ENCODE data around the gene COL12A1. TPM values are rescaled to one million over a fixed set of nuclear protein-coding genes. Genes with fewer than 3 reads are reported as not detected.

COL12A1 gene
- total RNA-seq, 2 experiments from 2014 or later, result not detected

- no TSS peak for BruUV-seq (replicated peaks)
- DNase-seq (ENCODE audit: low spot score), result no peak
- CTCF ChIA-PET (ENCODE audit: unreplicated experiment), result no interaction called here
Observed at GRCh38 chr6:75204959-75205775, 686 bp downstream of the COL12A1 start.

GRCh38 chr6:75204217-75204958 lies 1.5 kb downstream of the COL12A1 start:
- H3K79me2 ChIP-seq (ENCODE audit: insufficient read depth, low read depth, low read length), result no peaks in the 10 kb centered on the region
- H3K9me2 ChIP-seq (ENCODE audit: insufficient read depth, low read length), result no peaks in the 10 kb centered on the region
- BruUV-seq (replicated peaks), result no TSS peak
- H3K4me3 ChIP-seq (ENCODE audit: low read depth, low read length, poor library complexity, severe bottlenecking), result no peak overlapping the region
- H3K27ac ChIP-seq (ENCODE audit: low read depth, low read length, poor library complexity, severe bottlenecking), result no peak overlapping the region
- H3K9me3 ChIP-seq (ENCODE audit: low read length), result no peaks in the 10 kb centered on the region
- no peaks in the 10 kb centered on the region for H3K36me3 ChIP-seq (ENCODE audit: insufficient read depth, low read length)
- DNase-seq (ENCODE audit: low spot score), result no peak
- intact Hi-C loops (cut with micrococcal nuclease; ENCODE audit: unreplicated experiment), result no loop called here
- no peaks in the 10 kb centered on the region for H4K20me1 ChIP-seq (ENCODE audit: insufficient read depth, low read length)
- H3K4me1 ChIP-seq (ENCODE audit: insufficient read depth, low read length, poor library complexity, severe bottlenecking), result no peaks in the 10 kb centered on the region
- no peak overlapping the region for H3K4me2 ChIP-seq (ENCODE audit: low read length)
- TF ChIP-seq EZH2phosphoT487 (IDR thresholded peaks at IDR 0.05; ENCODE audit: borderline replicate concordance, low read depth, low read length) (no peak), CTCF (conservative IDR thresholded peaks at IDR 0.05; ENCODE audit: low read length) (no peak)
- CTCF ChIA-PET (ENCODE audit: unreplicated experiment), result no interaction called here
- POLR2A ChIA-PET, result interaction anchor here (0.5 to 1.6 kb wide), 2 partner anchors 7 to 106 kb away, joined by 3 to 5 read pairs; no protein-coding TSS in a partner anchor
- no peak overlapping the region for H2AFZ ChIP-seq (ENCODE audit: low read length)

More at GRCh38 chr6:75204959-75205775, 686 bp downstream of the COL12A1 start:
- Histone ChIP-seq H3K4me1 (ENCODE audit: insufficient read depth, low read length, poor library complexity, severe bottlenecking) (no peaks in the 10 kb centered on the region), H3K79me2 (ENCODE audit: insufficient read depth, low read depth, low read length) (no peaks in the 10 kb centered on the region), H3K36me3 (ENCODE audit: insufficient read depth, low read length) (no peaks in the 10 kb centered on the region), H3K4me3 (ENCODE audit: low read depth, low read length, poor library complexity, severe bottlenecking) (no peak overlapping the region), H3K9me3 (ENCODE audit: low read length) (no peaks in the 10 kb centered on the region), H3K27ac (ENCODE audit: low read depth, low read length, poor library complexity, severe bottlenecking) (no peak overlapping the region), H4K20me1 (ENCODE audit: insufficient read depth, low read length) (no peaks in the 10 kb centered on the region), H2AFZ (ENCODE audit: low read length) (no peak overlapping the region), H3K4me2 (ENCODE audit: low read length) (no peak overlapping the region), H3K9me2 (ENCODE audit: insufficient read depth, low read length) (no peaks in the 10 kb centered on the region)
- POLR2A ChIA-PET, result no interaction called here
- no peak for TF ChIP-seq CTCF (conservative IDR thresholded peaks at IDR 0.05; ENCODE audit: low read length)
- TF ChIP-seq EZH2phosphoT487 (IDR thresholded peaks at IDR 0.05; ENCODE audit: borderline replicate concordance, low read depth, low read length), result no peak
- intact Hi-C loops (cut with micrococcal nuclease; ENCODE audit: unreplicated experiment), result loop anchor here (5.0 kb wide), 3 partner anchors 1113 to 1348 kb away; no protein-coding TSS in a partner anchor
